ENCODE measurements around the gene SPCS3.
"Not testable (repeated sequence)": the region's sequence is repeated elsewhere in the genome, so short reads cannot be mapped to it uniquely, and the experiment has no call there.

SPCS3 gene

GRCh38 chr4:176324876-176325275 is 5.1 kb downstream of the SPCS3 start:
- H3K9ac ChIP-seq (ENCODE audit: low read length); H3K4me3 ChIP-seq (ENCODE audit: low read length); H3K27me3 ChIP-seq (ENCODE audit: control insufficient read depth, insufficient read depth, low read length); H3K4me1 ChIP-seq (ENCODE audit: control insufficient read depth, low read depth, low read length); H3K9me3 ChIP-seq (ENCODE audit: control insufficient read depth, low read depth, low read length); H3K27ac ChIP-seq (ENCODE audit: low read length): not testable (repeated sequence)
- H3K36me3 ChIP-seq (ENCODE audit: control insufficient read depth, low read depth, low read length) = peaks cover 12% of the 10 kb centered on the region

GRCh38 chr4:176333076-176333475 is 13.3 kb downstream of the SPCS3 start:
- Histone ChIP-seq H3K27ac (ENCODE audit: low read length) (no peak overlapping the region), H3K9me3 (ENCODE audit: control insufficient read depth, low read depth, low read length) (no peaks in the 10 kb centered on the region), H3K36me3 (ENCODE audit: control insufficient read depth, low read depth, low read length) (peaks cover 9% of the 10 kb centered on the region), H3K27me3 (ENCODE audit: control insufficient read depth, insufficient read depth, low read length) (no peaks in the 10 kb centered on the region), H3K4me3 (ENCODE audit: low read length) (no peak overlapping the region), H3K4me1 (ENCODE audit: control insufficient read depth, low read depth, low read length) (no peaks in the 10 kb centered on the region), H3K9ac (ENCODE audit: low read length) (no peak overlapping the region)

- Histone ChIP-seq H3K36me3 (ENCODE audit: control insufficient read depth, low read depth, low read length) (peaks cover 6% of the 10 kb centered on the region), H3K27ac (ENCODE audit: low read length) (no peak overlapping the region), H3K9me3 (ENCODE audit: control insufficient read depth, low read depth, low read length) (no peaks in the 10 kb centered on the region), H3K4me3 (ENCODE audit: low read length) (no peak overlapping the region), H3K4me1 (ENCODE audit: control insufficient read depth, low read depth, low read length) (no peaks in the 10 kb centered on the region), H3K27me3 (ENCODE audit: control insufficient read depth, insufficient read depth, low read length) (no peaks in the 10 kb centered on the region), H3K9ac (ENCODE audit: low read length) (no peak overlapping the region)
Measured at GRCh38 chr4:176334066-176334465, 14.3 kb downstream of the SPCS3 start.

GRCh38 chr4:176335421-176335820 is 15.7 kb downstream of the SPCS3 start:
- Histone ChIP-seq H3K4me3 (ENCODE audit: low read length) (no peak overlapping the region), H3K9me3 (ENCODE audit: control insufficient read depth, low read depth, low read length) (no peaks in the 10 kb centered on the region), H3K36me3 (ENCODE audit: control insufficient read depth, low read depth, low read length) (no peaks in the 10 kb centered on the region), H3K9ac (ENCODE audit: low read length) (no peak overlapping the region), H3K27ac (ENCODE audit: low read length) (no peak overlapping the region), H3K4me1 (ENCODE audit: control insufficient read depth, low read depth, low read length) (peaks cover 3% of the 10 kb centered on the region), H3K27me3 (ENCODE audit: control insufficient read depth, insufficient read depth, low read length) (no peaks in the 10 kb centered on the region)

GRCh38 chr4:176339936-176340761 is 20.4 kb downstream of the SPCS3 start:
- Histone ChIP-seq H3K36me3 (ENCODE audit: control insufficient read depth, low read depth, low read length) (no peaks in the 10 kb centered on the region), H3K27me3 (ENCODE audit: control insufficient read depth, insufficient read depth, low read length) (no peaks in the 10 kb centered on the region), H3K27ac (ENCODE audit: low read length) (no peak overlapping the region), H3K4me1 (ENCODE audit: control insufficient read depth, low read depth, low read length) (peaks cover 8% of the 10 kb centered on the region), H3K4me3 (ENCODE audit: low read length) (no peak overlapping the region), H3K9ac (ENCODE audit: low read length) (no peak overlapping the region), H3K9me3 (ENCODE audit: control insufficient read depth, low read depth, low read length) (peaks cover 9% of the 10 kb centered on the region)

GRCh38 chr4:176340871-176341685 is 21.3 kb downstream of the SPCS3 start:
- no peak overlapping the region for H3K27ac ChIP-seq (ENCODE audit: low read length)
- H3K27me3 ChIP-seq (ENCODE audit: control insufficient read depth, insufficient read depth, low read length) = no peaks in the 10 kb centered on the region
- H3K4me1 ChIP-seq (ENCODE audit: control insufficient read depth, low read depth, low read length) = peaks cover 8% of the 10 kb centered on the region
- no peak overlapping the region for H3K9ac ChIP-seq (ENCODE audit: low read length)
- no peaks in the 10 kb centered on the region for H3K36me3 ChIP-seq (ENCODE audit: control insufficient read depth, low read depth, low read length)
- no peak overlapping the region for H3K4me3 ChIP-seq (ENCODE audit: low read length)
- H3K9me3 ChIP-seq (ENCODE audit: control insufficient read depth, low read depth, low read length) = peaks cover 9% of the 10 kb centered on the region

GRCh38 chr4:176342384-176342783 is 22.6 kb downstream of the SPCS3 start:
- Histone ChIP-seq H3K4me1 (ENCODE audit: control insufficient read depth, low read depth, low read length) (peaks cover 8% of the 10 kb centered on the region), H3K27me3 (ENCODE audit: control insufficient read depth, insufficient read depth, low read length) (no peaks in the 10 kb centered on the region), H3K9me3 (ENCODE audit: control insufficient read depth, low read depth, low read length) (peaks cover 9% of the 10 kb centered on the region), H3K9ac (ENCODE audit: low read length) (no peak overlapping the region), H3K36me3 (ENCODE audit: control insufficient read depth, low read depth, low read length) (no peaks in the 10 kb centered on the region), H3K4me3 (ENCODE audit: low read length) (no peak overlapping the region), H3K27ac (ENCODE audit: low read length) (no peak overlapping the region)

- no peak overlapping the region for H3K27ac ChIP-seq (ENCODE audit: low read length)
- peaks cover 9% of the 10 kb centered on the region for H3K9me3 ChIP-seq (ENCODE audit: control insufficient read depth, low read depth, low read length)
- no peak overlapping the region for H3K4me3 ChIP-seq (ENCODE audit: low read length)
- no peak overlapping the region for H3K9ac ChIP-seq (ENCODE audit: low read length)
- peaks cover 8% of the 10 kb centered on the region for H3K4me1 ChIP-seq (ENCODE audit: control insufficient read depth, low read depth, low read length)
- H3K27me3 ChIP-seq (ENCODE audit: control insufficient read depth, insufficient read depth, low read length) = no peaks in the 10 kb centered on the region
- H3K36me3 ChIP-seq (ENCODE audit: control insufficient read depth, low read depth, low read length) = no peaks in the 10 kb centered on the region
Measured at GRCh38 chr4:176343286-176343685, 23.5 kb downstream of the SPCS3 start.

- H3K9ac ChIP-seq (ENCODE audit: low read length); H3K36me3 ChIP-seq (ENCODE audit: control insufficient read depth, low read depth, low read length); H3K4me1 ChIP-seq (ENCODE audit: control insufficient read depth, low read depth, low read length); H3K27ac ChIP-seq (ENCODE audit: low read length); H3K4me3 ChIP-seq (ENCODE audit: low read length); H3K9me3 ChIP-seq (ENCODE audit: control insufficient read depth, low read depth, low read length); H3K27me3 ChIP-seq (ENCODE audit: control insufficient read depth, insufficient read depth, low read length): not testable (repeated sequence)
Measured at GRCh38 chr4:176345346-176345745, 25.6 kb downstream of the SPCS3 start.

- not testable (repeated sequence) for H3K36me3 ChIP-seq (ENCODE audit: control insufficient read depth, low read depth, low read length); H3K4me1 ChIP-seq (ENCODE audit: control insufficient read depth, low read depth, low read length); H3K4me3 ChIP-seq (ENCODE audit: low read length); H3K9ac ChIP-seq (ENCODE audit: low read length); H3K27ac ChIP-seq (ENCODE audit: low read length); H3K27me3 ChIP-seq (ENCODE audit: control insufficient read depth, insufficient read depth, low read length)
- H3K9me3 ChIP-seq (ENCODE audit: control insufficient read depth, low read depth, low read length) = peaks cover 14% of the 10 kb centered on the region
Measured at GRCh38 chr4:176346836-176347235, 27.1 kb downstream of the SPCS3 start.

- H3K27ac ChIP-seq (ENCODE audit: low read length) = no peak overlapping the region
- H3K9ac ChIP-seq (ENCODE audit: low read length) = no peak overlapping the region
- H3K4me3 ChIP-seq (ENCODE audit: low read length) = no peak overlapping the region
- no peaks in the 10 kb centered on the region for H3K27me3 ChIP-seq (ENCODE audit: control insufficient read depth, insufficient read depth, low read length)
- H3K4me1 ChIP-seq (ENCODE audit: control insufficient read depth, low read depth, low read length) = no peaks in the 10 kb centered on the region
- no peaks in the 10 kb centered on the region for H3K36me3 ChIP-seq (ENCODE audit: control insufficient read depth, low read depth, low read length)
- peaks cover 22% of the 10 kb centered on the region for H3K9me3 ChIP-seq (ENCODE audit: control insufficient read depth, low read depth, low read length)
Measured at GRCh38 chr4:176350671-176351070, 30.9 kb downstream of the SPCS3 start.
